OCI-LY7 (cell line): Measurements from ENCODE around the gene FAM9A. TPM values are rescaled to one million over a fixed set of nuclear protein-coding genes. Genes with fewer than 3 reads are reported as not detected.

Experiments
- BruUV-seq: library from RNA; stranded (reverse); fragments of 400-500 nt; replicated peaks from 2 replicates; lab custom pipeline; 2021; lab: Mats Ljungman, UMichigan
- CTCF ChIA-PET: fragments of 300-600 bp; sonication (Branson Sonifier 250); formaldehyde crosslinking; loops from one replicate; lab custom pipeline; 2022; ENCODE audit warnings: antibody characterized with exemption; ENCODE audit not compliant: unreplicated experiment; lab: Charles Lee
- POLR2A ChIA-PET: fragments of 300-600 bp; sonication (Branson Sonifier 250); formaldehyde crosslinking; loops from one replicate; lab custom pipeline; 2022; ENCODE audit warnings: antibody characterized with exemption; lab: Charles Lee
- DNase-seq: peaks from one replicate; pipeline ENCODE4 v3.0.0-alpha.2; 2015; ENCODE audit warnings: low spot score
- H2AFZ ChIP-seq: fragments of 200-600 bp; sonication (generic), shearing (Covaris generic); 2 replicates; pipeline ENCODE4 v1.6.1; 2014; ENCODE audit warnings: mild to moderate bottlenecking, antibody characterized with exemption, low read length, moderate library complexity
- H3K27ac ChIP-seq: fragments of 200-600 bp; sonication (generic); 2 replicates; pipeline ENCODE4 v1.5.1; 2014; ENCODE audit warnings: mixed run types, low read depth, mild to moderate bottlenecking, moderate library complexity, low read length, inconsistent platforms; ENCODE audit not compliant: poor library complexity, severe bottlenecking
- H3K36me3 ChIP-seq: fragments of 200-600 bp; sonication (generic); 2 replicates; pipeline ENCODE4 v1.6.1; 2014; ENCODE audit warnings: mild to moderate bottlenecking, antibody characterized with exemption, low read length, moderate library complexity, mixed read lengths; ENCODE audit not compliant: insufficient read depth
- H3K4me1 ChIP-seq: fragments of 200-600 bp; sonication (generic); 2 replicates; pipeline ENCODE4 v1.5.1; 2014; ENCODE audit warnings: mild to moderate bottlenecking, low read length; ENCODE audit not compliant: insufficient read depth, poor library complexity, severe bottlenecking
- H3K4me2 ChIP-seq: fragments of 200-600 bp; sonication (generic); 2 replicates; pipeline ENCODE4 v1.6.1; 2014; ENCODE audit warnings: mild to moderate bottlenecking, low read length
- H3K4me3 ChIP-seq: fragments of 200-600 bp; sonication (generic); 2 replicates; pipeline ENCODE4 v1.5.1; 2014; ENCODE audit warnings: mild to moderate bottlenecking, low read depth, low read length; ENCODE audit not compliant: poor library complexity, severe bottlenecking
- H3K79me2 ChIP-seq: fragments of 200-600 bp; sonication (generic); 2 replicates; pipeline ENCODE4 v1.6.1; 2016; ENCODE audit warnings: low read depth, mild to moderate bottlenecking, low read length, moderate library complexity, mixed read lengths; ENCODE audit not compliant: insufficient read depth
- H3K9me2 ChIP-seq: fragments of 200-600 bp; sonication (generic); 2 replicates; pipeline ENCODE4 v1.6.1; 2016; ENCODE audit warnings: mild to moderate bottlenecking, low read length, mixed read lengths; ENCODE audit not compliant: insufficient read depth
- H3K9me3 ChIP-seq: fragments of 200-600 bp; sonication (generic); 2 replicates; pipeline ENCODE4 v1.6.1; 2014; ENCODE audit warnings: mild to moderate bottlenecking, mixed run types, low read length, mixed read lengths
- H4K20me1 ChIP-seq: fragments of 200-600 bp; sonication (generic); 2 replicates; pipeline ENCODE4 v1.6.1; 2014; ENCODE audit warnings: mild to moderate bottlenecking, antibody characterized with exemption, low read length, moderate library complexity, mixed read lengths; ENCODE audit not compliant: insufficient read depth
- EZH2phosphoT487 ChIP-seq: fragments of 200-600 bp; sonication (generic); IDR thresholded peaks from 2 replicates; pipeline ENCODE4 v1.6.1; 2018; ENCODE audit warnings: low read depth, borderline replicate concordance, mild to moderate bottlenecking, mixed run types, antibody characterized with exemption, low read length, moderate library complexity, mixed read lengths
- intact Hi-C: fragments of 100-400 bp; cut with micrococcal nuclease; formaldehyde crosslinking; loops from one replicate; pipeline ENCODE4 v1.10.0; 2022; ENCODE audit not compliant: unreplicated experiment
- total RNA-seq, 2 experiments: library from RNA; depleted of rRNA in 1 of 2; stranded (reverse); fragments of >200 nt in 1 of 2; shearing (Covaris generic) in 1 of 2; gene quantifications; 2 replicates each; pipeline ENCODE4 v1.2.3, GENCODE V29; 2014 to 2022
- TF ChIP-seq, protein P1 (sequence below): fragments of 200-600 bp; sonication (generic); conservative IDR thresholded peaks from 2 replicates; pipeline ENCODE4 v1.5.1; 2014; ENCODE audit warnings: mild to moderate bottlenecking, antibody characterized with exemption, low read length, moderate library complexity, mixed read lengths

The FAM9A gene
- total RNA-seq, 2 experiments from 2014 or later, result not detected

DNA sequence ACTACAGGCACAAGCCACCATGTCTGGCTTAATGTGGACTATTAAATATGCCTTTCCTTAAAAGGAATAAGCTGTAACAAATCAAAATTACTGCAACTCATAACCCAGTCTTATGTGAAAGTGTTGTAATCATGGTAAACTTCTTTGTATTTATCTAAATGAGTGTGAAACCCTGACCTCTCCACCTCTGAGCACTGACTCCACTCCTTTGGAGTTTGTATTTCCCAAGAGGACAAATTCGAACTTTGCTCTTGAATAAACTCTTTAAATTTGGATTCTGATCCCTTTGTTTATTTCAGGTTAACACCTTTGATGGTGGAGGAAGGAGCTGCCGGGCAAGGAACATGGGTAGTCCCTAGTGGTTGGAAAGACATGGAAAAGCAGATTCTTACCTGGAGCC, 48.3 kb upstream of the FAM9A start:
- ChIA-PET POLR2A (no interaction called here), CTCF (no interaction called here)
- Histone ChIP-seq H3K9me3 (no peaks in the 10 kb centered on the region), H3K27ac (no peak overlapping the region), H3K9me2 (no peaks in the 10 kb centered on the region), H2AFZ (no peak overlapping the region), H3K4me3 (no peak overlapping the region), H3K4me2 (no peak overlapping the region), H3K4me1 (no peaks in the 10 kb centered on the region), H3K79me2 (no peaks in the 10 kb centered on the region), H4K20me1 (no peaks in the 10 kb centered on the region), H3K36me3 (no peaks in the 10 kb centered on the region)
- DNase-seq, result no peak
- BruUV-seq, result no TSS peak
- no peak for TF ChIP-seq EZH2phosphoT487
- intact Hi-C loops, result no loop called here

DNA sequence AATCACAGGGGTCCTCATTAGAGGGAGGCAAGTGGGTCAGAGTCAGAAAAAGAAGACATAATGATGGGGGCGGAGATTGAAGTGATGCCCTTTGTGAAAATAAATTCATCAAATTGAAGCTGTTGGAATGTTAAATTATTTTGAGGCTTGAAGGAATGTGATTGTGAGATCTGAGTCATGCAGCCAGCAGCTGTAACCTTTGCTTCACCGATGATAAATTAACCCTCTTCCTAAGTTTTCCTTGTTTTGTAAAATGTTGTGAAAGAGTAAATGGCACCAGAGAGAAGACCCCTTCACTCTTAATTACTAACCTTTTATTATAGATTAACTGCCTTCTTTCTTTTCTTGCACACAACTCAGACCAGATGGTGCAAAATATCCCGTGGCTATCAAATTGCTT, 47.7 kb upstream of the FAM9A start:
- H3K4me1 ChIP-seq, result no peaks in the 10 kb centered on the region
- CTCF ChIA-PET, result no interaction called here
- POLR2A ChIA-PET, result no interaction called here

DNA sequence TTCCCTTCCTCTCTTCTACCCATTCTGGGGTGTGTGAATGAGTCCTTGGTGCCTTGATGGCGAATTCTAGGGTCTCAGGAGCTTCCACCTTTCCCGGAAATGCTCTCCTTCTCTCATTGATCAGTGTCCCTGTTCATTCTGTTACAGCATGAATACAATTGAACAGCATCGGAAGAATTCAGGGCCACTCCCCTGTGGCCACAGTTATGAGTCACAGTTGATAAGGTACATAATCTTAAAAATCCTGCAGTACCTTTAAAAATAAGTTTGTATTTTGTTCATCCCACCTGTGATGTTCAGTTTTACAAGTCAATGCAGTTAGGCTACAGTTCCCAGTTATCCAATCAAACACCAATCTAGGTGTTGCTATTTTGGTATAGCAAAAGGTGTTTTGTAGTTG, 47.3 kb upstream of the FAM9A start:
- no TSS peak for BruUV-seq

More for the DNA sequence above, 47.7 kb upstream of the FAM9A start:
- no peaks in the 10 kb centered on the region for H3K79me2 ChIP-seq
- no peak overlapping the region for H3K4me2 ChIP-seq
- H3K9me3 ChIP-seq, result no peaks in the 10 kb centered on the region
- no peak for DNase-seq
- BruUV-seq, result no TSS peak
- no peak overlapping the region for H3K4me3 ChIP-seq
- intact Hi-C loops, result no loop called here
- TF ChIP-seq, protein P1, sequence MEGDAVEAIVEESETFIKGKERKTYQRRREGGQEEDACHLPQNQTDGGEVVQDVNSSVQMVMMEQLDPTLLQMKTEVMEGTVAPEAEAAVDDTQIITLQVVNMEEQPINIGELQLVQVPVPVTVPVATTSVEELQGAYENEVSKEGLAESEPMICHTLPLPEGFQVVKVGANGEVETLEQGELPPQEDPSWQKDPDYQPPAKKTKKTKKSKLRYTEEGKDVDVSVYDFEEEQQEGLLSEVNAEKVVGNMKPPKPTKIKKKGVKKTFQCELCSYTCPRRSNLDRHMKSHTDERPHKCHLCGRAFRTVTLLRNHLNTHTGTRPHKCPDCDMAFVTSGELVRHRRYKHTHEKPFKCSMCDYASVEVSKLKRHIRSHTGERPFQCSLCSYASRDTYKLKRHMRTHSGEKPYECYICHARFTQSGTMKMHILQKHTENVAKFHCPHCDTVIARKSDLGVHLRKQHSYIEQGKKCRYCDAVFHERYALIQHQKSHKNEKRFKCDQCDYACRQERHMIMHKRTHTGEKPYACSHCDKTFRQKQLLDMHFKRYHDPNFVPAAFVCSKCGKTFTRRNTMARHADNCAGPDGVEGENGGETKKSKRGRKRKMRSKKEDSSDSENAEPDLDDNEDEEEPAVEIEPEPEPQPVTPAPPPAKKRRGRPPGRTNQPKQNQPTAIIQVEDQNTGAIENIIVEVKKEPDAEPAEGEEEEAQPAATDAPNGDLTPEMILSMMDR, result no peak
- no peak for TF ChIP-seq EZH2phosphoT487
- H2AFZ ChIP-seq, result no peak overlapping the region
- H3K36me3 ChIP-seq, result no peaks in the 10 kb centered on the region
- H3K27ac ChIP-seq, result no peak overlapping the region
- H3K9me2 ChIP-seq, result no peaks in the 10 kb centered on the region
- H4K20me1 ChIP-seq, result no peaks in the 10 kb centered on the region

More for the DNA sequence above, 47.3 kb upstream of the FAM9A start:
- no peak overlapping the region for H3K27ac ChIP-seq
- H3K9me2 ChIP-seq, result no peaks in the 10 kb centered on the region
- H3K79me2 ChIP-seq, result no peaks in the 10 kb centered on the region
- POLR2A ChIA-PET, result no interaction called here
- no peak for DNase-seq
- CTCF ChIA-PET, result no interaction called here
- no peaks in the 10 kb centered on the region for H3K9me3 ChIP-seq
- no peaks in the 10 kb centered on the region for H4K20me1 ChIP-seq
- H3K4me3 ChIP-seq, result no peak overlapping the region
- no peak for TF ChIP-seq EZH2phosphoT487
- TF ChIP-seq, protein P1, result no peak
- intact Hi-C loops, result no loop called here
- H3K4me2 ChIP-seq, result no peak overlapping the region
- no peaks in the 10 kb centered on the region for H3K4me1 ChIP-seq
- H3K36me3 ChIP-seq, result no peaks in the 10 kb centered on the region
- H2AFZ ChIP-seq, result no peak overlapping the region
